Subcutaneous preadipocyte (primary cell): ENCODE data around the gene GLCCI1. TPM values are rescaled to one million over a fixed set of nuclear protein-coding genes. Genes with fewer than 3 reads are reported as not detected.

Source experiments
- total RNA-seq: library from RNA; depleted of rRNA; stranded (reverse); fragments of >200 nt; gene quantifications from 2 replicates; pipeline ENCODE4 v1.2.3, GENCODE V29; 2012

GLCCI1 gene
- 3.1 and 6.2 TPM in 2 replicates for total RNA-seq

GRCh38 chr7:7968544-7969305, at the start of gene GLCCI1:
TSS of gene GLCCI1 (plus strand) at chr7:7968796. CDS start at chr7:7969351, 555 bp downstream.

